GM21423 (cell line): ENCODE data around the gene VILL.
"Not testable (repeated sequence)": the region's sequence is repeated elsewhere in the genome, so short reads cannot be mapped to it uniquely, and the experiment has no call there.

Source experiments
- ATAC-seq: cut with Tn5 transposase; IDR thresholded peaks from one replicate; pipeline ENCODE4 v1.9.1; 2021; ENCODE audit warnings: mild to moderate bottlenecking, moderate library complexity; ENCODE audit not compliant: unreplicated experiment

The VILL gene

GRCh38 chr3:37985637-37986320 lies 4.8 kb upstream of the VILL start:
- ATAC-seq, result no peak

GRCh38 chr3:37986479-37987314 lies 3.9 kb upstream of the VILL start:
- no peak for ATAC-seq

- ATAC-seq, result no peak
Observed at GRCh38 chr3:37987315-37987697, 3.3 kb upstream of the VILL start.

- no peak for ATAC-seq
Observed at GRCh38 chr3:37987751-37988179, 2.8 kb upstream of the VILL start.

GRCh38 chr3:37988376-37988775 lies 2.2 kb upstream of the VILL start:
- not testable (repeated sequence) for ATAC-seq

GRCh38 chr3:37988931-37989525 lies 1.6 kb upstream of the VILL start:
- no peak for ATAC-seq

GRCh38 chr3:37989821-37990480 lies 635 bp upstream of the VILL start:
- no peak for ATAC-seq

- no peak for ATAC-seq
Observed at GRCh38 chr3:37991109-37991508, 523 bp downstream of the VILL start.

- no peak for ATAC-seq
Observed at GRCh38 chr3:37991823-37992222, 1.2 kb downstream of the VILL start.

- no peak for ATAC-seq
Observed at GRCh38 chr3:37992271-37993066, 1.9 kb downstream of the VILL start.

- ATAC-seq, result no peak
Observed at GRCh38 chr3:37993067-37993455, 2.5 kb downstream of the VILL start.

- no peak for ATAC-seq
Observed at GRCh38 chr3:37993460-37993819, 2.9 kb downstream of the VILL start.

GRCh38 chr3:37993820-37994638 lies 3.4 kb downstream of the VILL start:
- peak; percentile 63 for ATAC-seq

GRCh38 chr3:37994639-37994972 lies 4.0 kb downstream of the VILL start:
- no peak for ATAC-seq

GRCh38 chr3:37995652-37996641 lies 5.4 kb downstream of the VILL start:
- ATAC-seq, result no peak

- peak; percentile 47 for ATAC-seq
Observed at GRCh38 chr3:37996785-37997301, 6.3 kb downstream of the VILL start.

- ATAC-seq, result no peak
Observed at GRCh38 chr3:37997342-37997741, 6.8 kb downstream of the VILL start.

- ATAC-seq, result no peak
Observed at GRCh38 chr3:37997791-37998370, 7.3 kb downstream of the VILL start.
